Large intestine (tissue), 12 donors: ENCODE results near the gene LAMA1. TPM values are rescaled to one million over a fixed set of nuclear protein-coding genes. Genes with fewer than 3 reads are reported as not detected.
A peak's percentile ranks its signal among the peaks of the same experiment; 100 is the strongest.

Source experiments
- DNase-seq, 2 donors: peaks; one replicate each; pipeline versions ENCODE4 v3.0.0 to v3.0.0-alpha.2; 2013
- H3K27ac ChIP-seq: one replicate; pipeline ENCODE4 v1.5.1; 2013; ENCODE audit warnings: low read length
- H3K27me3 ChIP-seq: 2 replicates; pipeline ENCODE4 v1.6.1; 2013; ENCODE audit warnings: low read length; ENCODE audit not compliant: control insufficient read depth, insufficient read depth
- H3K36me3 ChIP-seq: 2 replicates; pipeline ENCODE4 v1.6.1; 2013; ENCODE audit warnings: low read length; ENCODE audit not compliant: control insufficient read depth, insufficient read depth
- H3K4me1 ChIP-seq: one replicate; pipeline ENCODE4 v1.6.1; 2013; ENCODE audit warnings: low read length; ENCODE audit not compliant: control insufficient read depth, insufficient read depth
- H3K4me3 ChIP-seq: one replicate; pipeline ENCODE4 v1.5.1; 2013; ENCODE audit warnings: low read length
- H3K9me3 ChIP-seq: one replicate; pipeline ENCODE4 v1.6.1; 2013; ENCODE audit warnings: mild to moderate bottlenecking, low read depth, low read length, moderate library complexity; ENCODE audit not compliant: control insufficient read depth
- WGBS: methylation state at CpG from one replicate; pipeline ENCODE4 v1.1.5; 2013; ENCODE audit warnings: low lambda C conversion rate; ENCODE audit not compliant: insufficient coverage; 5-methylcytosine and 5-hydroxymethylcytosine counted together
- long read RNA-seq, 11 donors: transcript quantifications; one replicate each; lab custom pipeline, GENCODE V29; 2026
- polyA plus RNA-seq: library from polyadenylated mRNA; unstranded; fragments of 120-200 nt; gene quantifications from one replicate; pipeline ENCODE4 v1.2.1, GENCODE V29; 2013

The LAMA1 gene
- polyA plus RNA-seq: 2.3 TPM
- long read RNA-seq, donor 1: 0 reads
- long read RNA-seq, donor 2: 0 reads
- long read RNA-seq, donor 3: 0 reads
- long read RNA-seq, donor 4: 0 reads
- long read RNA-seq, donor 5: 0 reads
- long read RNA-seq, donor 6: 0 reads
- long read RNA-seq, donor 7, full-length matches to known transcripts: 1 of 1 reads
- long read RNA-seq, donor 7, partial matches to known transcripts: 0 of 1 reads
- long read RNA-seq, donor 7, other reads (novel, unspliced or antisense): 0 of 1 reads
- long read RNA-seq, donor 8: 0 reads
- long read RNA-seq, donor 9: 0 reads
- long read RNA-seq, donor 10: 0 reads
- long read RNA-seq, donor 11: 0 reads

GRCh38 chr18:7117390-7118355 is at the start of gene LAMA1:
TSS of gene LAMA1 (minus strand) at chr18:7117797. CDS start at chr18:7117720, 77 bp downstream.
- H3K27me3 ChIP-seq: peaks cover 54% of the 10 kb centered on the region
- DNase-seq: peak in 1 of 2 donors; percentile 23
- WGBS: no CpG with 5 or more reads among the region's 95 CpGs
- H3K36me3 ChIP-seq: no peaks in the 10 kb centered on the region
- peaks cover 3% of the 10 kb centered on the region for H3K9me3 ChIP-seq
- H3K4me1 ChIP-seq: peaks cover 7% of the 10 kb centered on the region
- no peak within 1 kb of the TSS for H3K27ac ChIP-seq
- peak within 1 kb of the TSS; percentile 24 for H3K4me3 ChIP-seq

GRCh38 chr18:7165846-7166393 is 48.3 kb upstream of the LAMA1 start:
- Histone ChIP-seq H3K4me3 (no peak overlapping the region), H3K27me3 (no peaks in the 10 kb centered on the region), H3K4me1 (no peaks in the 10 kb centered on the region), H3K27ac (no peak overlapping the region), H3K36me3 (no peaks in the 10 kb centered on the region), H3K9me3 (no peaks in the 10 kb centered on the region)
- WGBS: no CpG with 5 or more reads among the region's 11 CpGs
- DNase-seq: no peak

- Histone ChIP-seq H3K9me3 (no peaks in the 10 kb centered on the region), H3K27me3 (no peaks in the 10 kb centered on the region), H3K27ac (no peak overlapping the region), H3K36me3 (no peaks in the 10 kb centered on the region), H3K4me1 (no peaks in the 10 kb centered on the region), H3K4me3 (no peak overlapping the region)
- WGBS: no CpG with 5 or more reads among the region's 8 CpGs
- no peak for DNase-seq
Measured at GRCh38 chr18:7164323-7165004, 46.9 kb upstream of the LAMA1 start.

- DNase-seq: no peak
- H3K27ac ChIP-seq: no peak overlapping the region
Measured at GRCh38 chr18:7158216-7158615, 40.6 kb upstream of the LAMA1 start.

GRCh38 chr18:7157760-7158159 is 40.2 kb upstream of the LAMA1 start:
- Histone ChIP-seq H3K4me1 (no peaks in the 10 kb centered on the region), H3K27me3 (no peaks in the 10 kb centered on the region), H3K36me3 (no peaks in the 10 kb centered on the region), H3K27ac (no peak overlapping the region), H3K9me3 (no peaks in the 10 kb centered on the region), H3K4me3 (no peak overlapping the region)
- peak in 1 of 2 donors; percentile 43 for DNase-seq
- no CpG with 5 or more reads among the region's 3 CpGs for WGBS

More at GRCh38 chr18:7158216-7158615, 40.6 kb upstream of the LAMA1 start:
- no CpG with 5 or more reads among the region's 10 CpGs for WGBS
- no peak overlapping the region for H3K4me3 ChIP-seq
- H3K36me3 ChIP-seq: no peaks in the 10 kb centered on the region
- H3K27me3 ChIP-seq: no peaks in the 10 kb centered on the region
- no peaks in the 10 kb centered on the region for H3K9me3 ChIP-seq
- H3K4me1 ChIP-seq: no peaks in the 10 kb centered on the region

GRCh38 chr18:7155887-7156286 is 38.3 kb upstream of the LAMA1 start:
- Histone ChIP-seq H3K4me3 (no peak overlapping the region), H3K36me3 (no peaks in the 10 kb centered on the region), H3K27me3 (no peaks in the 10 kb centered on the region), H3K9me3 (no peaks in the 10 kb centered on the region), H3K27ac (no peak overlapping the region), H3K4me1 (no peaks in the 10 kb centered on the region)
- WGBS: 100% methylated on average over 3 of the region's 8 CpGs
- DNase-seq: no peak

GRCh38 chr18:7155092-7155491 is 37.5 kb upstream of the LAMA1 start:
- no peak overlapping the region for H3K27ac ChIP-seq
- H3K27me3 ChIP-seq: no peaks in the 10 kb centered on the region
- no CpG with 5 or more reads among the region's 5 CpGs for WGBS

GRCh38 chr18:7152440-7152839 is 34.8 kb upstream of the LAMA1 start:
- H3K27ac ChIP-seq: no peak overlapping the region
- no peaks in the 10 kb centered on the region for H3K9me3 ChIP-seq
- H3K4me3 ChIP-seq: no peak overlapping the region
- no peak for DNase-seq
- no CpG with 5 or more reads among the region's 1 CpG for WGBS
- H3K36me3 ChIP-seq: no peaks in the 10 kb centered on the region
- H3K4me1 ChIP-seq: no peaks in the 10 kb centered on the region
- H3K27me3 ChIP-seq: no peaks in the 10 kb centered on the region

More at GRCh38 chr18:7155092-7155491, 37.5 kb upstream of the LAMA1 start:
- Histone ChIP-seq H3K4me3 (no peak overlapping the region), H3K36me3 (no peaks in the 10 kb centered on the region), H3K4me1 (no peaks in the 10 kb centered on the region), H3K9me3 (no peaks in the 10 kb centered on the region)
- no peak for DNase-seq

- Histone ChIP-seq H3K27ac (no peak overlapping the region), H3K4me1 (no peaks in the 10 kb centered on the region), H3K9me3 (no peaks in the 10 kb centered on the region), H3K27me3 (no peaks in the 10 kb centered on the region), H3K36me3 (no peaks in the 10 kb centered on the region), H3K4me3 (no peak overlapping the region)
- 67% methylated on average over 1 of the region's 7 CpGs for WGBS
- no peak for DNase-seq
Measured at GRCh38 chr18:7147399-7147798, 29.8 kb upstream of the LAMA1 start.

- WGBS: 100% methylated on average over 1 of the region's 1 CpG
- no peak overlapping the region for H3K27ac ChIP-seq
- H3K36me3 ChIP-seq: no peaks in the 10 kb centered on the region
- H3K4me3 ChIP-seq: no peak overlapping the region
- no peaks in the 10 kb centered on the region for H3K4me1 ChIP-seq
- no peaks in the 10 kb centered on the region for H3K27me3 ChIP-seq
- H3K9me3 ChIP-seq: no peaks in the 10 kb centered on the region
- DNase-seq: no peak
Measured at GRCh38 chr18:7146067-7146466, 28.5 kb upstream of the LAMA1 start.
